Stimulated activated CD4-positive, alpha-beta T cell treated with anti-CD3 and anti-CD28 coated beads, Interleukin-12 subunit alpha, Interleukin-12 subunit beta, amount 100 ng/mL, for 4 hours (primary cell): ENCODE measurements around the gene CEACAM21.

Experiments
- DNase-seq: peaks from one replicate; pipeline ENCODE4 v3.0.0-alpha.2; 2020

The CEACAM21 gene

GRCh38 chr19:41587838-41588210 is 11.9 kb downstream of the CEACAM21 start:
- DNase-seq = no peak

GRCh38 chr19:41588497-41589209 is 12.7 kb downstream of the CEACAM21 start:
- no peak for DNase-seq

- DNase-seq = no peak
Observed at GRCh38 chr19:41589371-41589770, 13.4 kb downstream of the CEACAM21 start.

GRCh38 chr19:41590936-41591335 is 15.0 kb downstream of the CEACAM21 start:
- no peak for DNase-seq

- no peak for DNase-seq
Observed at GRCh38 chr19:41591951-41592562, 16.1 kb downstream of the CEACAM21 start.

GRCh38 chr19:41595258-41595889 is 19.4 kb downstream of the CEACAM21 start:
- peak; percentile 53 for DNase-seq

GRCh38 chr19:41595890-41596280 is 19.9 kb downstream of the CEACAM21 start:
- no peak for DNase-seq

- peak; percentile 57 for DNase-seq
Observed at GRCh38 chr19:41597600-41598041, 21.7 kb downstream of the CEACAM21 start.

- DNase-seq = no peak
Observed at GRCh38 chr19:41599175-41599966, 23.4 kb downstream of the CEACAM21 start.

- no peak for DNase-seq
Observed at GRCh38 chr19:41601771-41602170, 25.8 kb downstream of the CEACAM21 start.

GRCh38 chr19:41604831-41605230 is 28.9 kb downstream of the CEACAM21 start:
- no peak for DNase-seq

GRCh38 chr19:41606215-41606837 is 30.4 kb downstream of the CEACAM21 start:
- no peak for DNase-seq

GRCh38 chr19:41607668-41608067 is 31.7 kb downstream of the CEACAM21 start:
- no peak for DNase-seq

- no peak for DNase-seq
Observed at GRCh38 chr19:41610789-41611188, 34.8 kb downstream of the CEACAM21 start.

GRCh38 chr19:41612483-41612882 is 36.5 kb downstream of the CEACAM21 start:
- no peak for DNase-seq

- DNase-seq = no peak
Observed at GRCh38 chr19:41615207-41615606, 39.2 kb downstream of the CEACAM21 start.

GRCh38 chr19:41616792-41617621 is 41.0 kb downstream of the CEACAM21 start:
- DNase-seq = no peak

- DNase-seq = no peak
Observed at GRCh38 chr19:41617941-41618730, 42.2 kb downstream of the CEACAM21 start.

- DNase-seq = no peak
Observed at GRCh38 chr19:41619018-41619556, 43.1 kb downstream of the CEACAM21 start.

GRCh38 chr19:41620171-41620570 is 44.2 kb downstream of the CEACAM21 start:
- DNase-seq = no peak

GRCh38 chr19:41621226-41621625 is 45.3 kb downstream of the CEACAM21 start:
- no peak for DNase-seq
